Testis (tissue), 2 donors: ENCODE measurements around the gene TRAPPC10.

Experiments used
- POLR2A ChIP-seq: fragments of 450-650 bp; IDR thresholded peaks from one replicate; pipeline ENCODE4 v1.6.1; 2017; ENCODE audit warnings: antibody characterized with exemption, mild to moderate bottlenecking, moderate library complexity
- TF ChIP-seq, protein P1 (sequence below), 3 experiments: fragments of 450-650 bp in 2 of 3; fragments of 200-600 bp in 1 of 3; sonication (generic) in 1 of 3; IDR thresholded peaks; one replicate each; pipeline ENCODE4 v1.5.1; 2016 to 2019; ENCODE audit warnings: antibody characterized with exemption in 3 of 3, mild to moderate bottlenecking in 2 of 3, moderate library complexity in 1 of 3

DNA sequence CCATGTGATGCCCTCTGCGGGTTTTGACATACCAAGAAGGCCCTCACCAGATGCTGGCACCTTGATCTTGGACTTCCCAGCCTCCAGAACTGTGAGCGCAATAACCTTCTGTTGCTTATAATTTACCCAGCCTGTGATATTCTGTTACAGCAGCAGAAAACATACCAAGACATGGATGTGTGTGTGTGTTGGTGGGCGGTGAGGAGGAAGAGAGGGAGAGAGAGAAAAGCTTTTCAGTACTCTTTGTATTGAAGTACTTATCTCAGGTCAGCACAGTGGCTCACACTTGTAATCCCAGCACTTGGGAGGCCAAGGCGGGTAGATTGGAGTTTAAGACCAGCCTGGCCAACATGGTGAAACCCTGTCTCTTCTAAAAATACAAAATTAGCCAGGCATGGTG lies 23.1 kb downstream of the TRAPPC10 start:
- TF ChIP-seq POLR2A = no peak
- TF ChIP-seq, protein P1, sequence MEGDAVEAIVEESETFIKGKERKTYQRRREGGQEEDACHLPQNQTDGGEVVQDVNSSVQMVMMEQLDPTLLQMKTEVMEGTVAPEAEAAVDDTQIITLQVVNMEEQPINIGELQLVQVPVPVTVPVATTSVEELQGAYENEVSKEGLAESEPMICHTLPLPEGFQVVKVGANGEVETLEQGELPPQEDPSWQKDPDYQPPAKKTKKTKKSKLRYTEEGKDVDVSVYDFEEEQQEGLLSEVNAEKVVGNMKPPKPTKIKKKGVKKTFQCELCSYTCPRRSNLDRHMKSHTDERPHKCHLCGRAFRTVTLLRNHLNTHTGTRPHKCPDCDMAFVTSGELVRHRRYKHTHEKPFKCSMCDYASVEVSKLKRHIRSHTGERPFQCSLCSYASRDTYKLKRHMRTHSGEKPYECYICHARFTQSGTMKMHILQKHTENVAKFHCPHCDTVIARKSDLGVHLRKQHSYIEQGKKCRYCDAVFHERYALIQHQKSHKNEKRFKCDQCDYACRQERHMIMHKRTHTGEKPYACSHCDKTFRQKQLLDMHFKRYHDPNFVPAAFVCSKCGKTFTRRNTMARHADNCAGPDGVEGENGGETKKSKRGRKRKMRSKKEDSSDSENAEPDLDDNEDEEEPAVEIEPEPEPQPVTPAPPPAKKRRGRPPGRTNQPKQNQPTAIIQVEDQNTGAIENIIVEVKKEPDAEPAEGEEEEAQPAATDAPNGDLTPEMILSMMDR (IDR thresholded peaks at IDR 0.05) = no peak
